Measurements from ENCODE around the gene NRXN3.

GRCh38 chr14:79379266-79379665, 1209.1 kb downstream of the NRXN3 start:
- TF ChIP-seq CTCF (IDR thresholded peaks at IDR 0.05; ENCODE audit: insufficient read depth, low read depth, low read length): no peak
- no peak for TF ChIP-seq EZH2 (IDR thresholded peaks at IDR 0.05; ENCODE audit: insufficient read depth, low read length)

Measured in astrocyte (in vitro differentiated cells and primary cell).